C4-2B (cell line): ENCODE data around the gene CENPX.
A peak's percentile ranks its signal among the peaks of the same experiment; 100 is the strongest.

Source experiments
- H3K27ac ChIP-seq: fragments of 450-650 bp; 2 replicates; pipeline ENCODE4 v1.5.1; 2017
- ZFX ChIP-seq: fragments of 450-650 bp; IDR thresholded peaks from 2 replicates; pipeline ENCODE4 v1.6.1; 2017
- TF ChIP-seq, protein P1 (sequence below): fragments of 450-650 bp; conservative IDR thresholded peaks from 2 replicates; pipeline ENCODE4 v1.5.1; 2017; ENCODE audit warnings: mild to moderate bottlenecking

CENPX gene

DNA sequence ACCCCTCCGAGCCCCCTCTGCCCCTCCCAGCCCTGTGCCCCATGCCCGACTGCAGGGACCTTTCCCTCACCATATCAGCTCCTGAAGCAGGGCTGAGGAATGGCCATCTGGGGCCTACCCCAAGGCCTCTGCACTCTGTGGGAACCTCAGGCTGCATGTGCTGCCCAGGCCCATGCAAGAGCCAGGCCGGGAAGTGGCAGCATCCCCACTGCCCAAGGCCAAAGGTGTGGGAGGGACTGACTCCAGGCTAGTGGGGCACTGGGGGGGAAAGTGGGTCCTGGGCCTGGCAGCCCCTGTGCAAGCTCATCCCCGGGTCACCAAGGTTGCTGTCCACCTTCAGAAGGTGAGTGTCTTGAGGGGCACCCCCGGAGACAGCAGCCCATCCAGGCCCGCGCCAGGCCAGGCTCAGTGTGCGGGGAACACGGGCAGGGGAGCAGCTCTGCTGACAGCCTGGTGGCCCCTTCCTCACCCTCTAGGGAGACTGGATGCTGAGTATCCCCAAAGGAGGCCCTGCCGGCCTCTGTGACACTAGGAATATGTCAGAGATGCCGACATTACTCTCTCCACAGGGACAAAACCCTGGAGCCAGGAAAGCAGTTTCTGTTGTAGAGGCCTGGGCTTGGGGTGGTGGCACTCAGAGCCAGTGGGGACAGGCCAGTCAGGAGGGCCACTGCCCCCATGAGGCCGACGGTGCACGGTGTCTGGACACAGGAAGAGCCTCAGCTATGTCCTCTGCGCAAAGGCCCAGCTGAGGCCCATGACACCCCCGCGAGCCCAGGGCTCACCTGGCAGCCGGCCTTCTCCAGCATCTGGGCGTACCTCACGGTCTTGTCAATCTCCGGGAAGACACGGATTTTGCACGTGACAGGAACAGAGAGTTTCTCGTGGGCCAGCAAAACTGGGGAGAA, 39.7 kb upstream of the CENPX start:
- peak overlapping the region; percentile 92 for H3K27ac ChIP-seq
- TF ChIP-seq ZFX, result no peak
- TF ChIP-seq, protein P1, sequence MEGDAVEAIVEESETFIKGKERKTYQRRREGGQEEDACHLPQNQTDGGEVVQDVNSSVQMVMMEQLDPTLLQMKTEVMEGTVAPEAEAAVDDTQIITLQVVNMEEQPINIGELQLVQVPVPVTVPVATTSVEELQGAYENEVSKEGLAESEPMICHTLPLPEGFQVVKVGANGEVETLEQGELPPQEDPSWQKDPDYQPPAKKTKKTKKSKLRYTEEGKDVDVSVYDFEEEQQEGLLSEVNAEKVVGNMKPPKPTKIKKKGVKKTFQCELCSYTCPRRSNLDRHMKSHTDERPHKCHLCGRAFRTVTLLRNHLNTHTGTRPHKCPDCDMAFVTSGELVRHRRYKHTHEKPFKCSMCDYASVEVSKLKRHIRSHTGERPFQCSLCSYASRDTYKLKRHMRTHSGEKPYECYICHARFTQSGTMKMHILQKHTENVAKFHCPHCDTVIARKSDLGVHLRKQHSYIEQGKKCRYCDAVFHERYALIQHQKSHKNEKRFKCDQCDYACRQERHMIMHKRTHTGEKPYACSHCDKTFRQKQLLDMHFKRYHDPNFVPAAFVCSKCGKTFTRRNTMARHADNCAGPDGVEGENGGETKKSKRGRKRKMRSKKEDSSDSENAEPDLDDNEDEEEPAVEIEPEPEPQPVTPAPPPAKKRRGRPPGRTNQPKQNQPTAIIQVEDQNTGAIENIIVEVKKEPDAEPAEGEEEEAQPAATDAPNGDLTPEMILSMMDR, result no peak

DNA sequence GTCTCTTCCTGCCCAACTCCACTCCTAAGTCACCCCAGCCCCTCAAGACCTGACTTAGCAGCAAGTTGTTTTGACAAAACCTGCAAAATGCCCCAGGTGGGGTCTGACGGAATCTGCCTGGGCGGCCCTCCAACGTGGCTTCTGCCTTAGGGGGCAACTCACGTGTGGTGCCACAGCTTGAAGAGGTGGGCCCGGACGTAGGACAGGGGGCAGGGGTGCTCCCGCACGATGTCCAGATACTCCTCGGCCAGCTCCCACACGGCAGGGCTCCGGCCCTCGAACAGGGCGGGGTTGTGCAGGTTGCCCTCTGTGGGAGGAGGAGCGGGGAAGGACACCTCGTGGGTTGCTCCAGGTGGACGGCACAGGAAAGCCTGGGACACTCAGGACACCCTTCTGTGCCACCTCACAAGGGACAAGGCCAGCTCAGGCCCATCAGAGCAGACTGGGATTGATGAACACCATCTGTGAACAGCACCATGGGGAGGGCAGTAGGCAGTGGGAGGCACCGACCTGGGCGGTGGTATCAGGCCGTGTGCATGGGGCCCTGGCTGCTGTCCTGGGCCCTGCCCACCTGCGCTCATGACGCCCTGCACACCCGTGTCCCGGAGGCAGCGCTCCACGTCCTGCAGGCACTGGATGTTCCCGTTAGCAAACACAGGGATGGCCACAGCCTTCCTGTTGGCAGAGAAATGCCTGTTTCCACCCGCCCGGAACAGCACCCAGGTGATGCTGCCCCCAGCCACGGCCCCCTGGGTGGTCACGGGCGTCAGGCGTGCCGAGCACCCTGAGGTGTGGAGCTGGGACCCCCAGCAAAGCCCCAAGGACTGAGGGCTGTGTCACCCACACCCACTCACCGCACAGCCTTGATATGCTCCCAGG, 38.6 kb upstream of the CENPX start:
- no peak for TF ChIP-seq ZFX

DNA sequence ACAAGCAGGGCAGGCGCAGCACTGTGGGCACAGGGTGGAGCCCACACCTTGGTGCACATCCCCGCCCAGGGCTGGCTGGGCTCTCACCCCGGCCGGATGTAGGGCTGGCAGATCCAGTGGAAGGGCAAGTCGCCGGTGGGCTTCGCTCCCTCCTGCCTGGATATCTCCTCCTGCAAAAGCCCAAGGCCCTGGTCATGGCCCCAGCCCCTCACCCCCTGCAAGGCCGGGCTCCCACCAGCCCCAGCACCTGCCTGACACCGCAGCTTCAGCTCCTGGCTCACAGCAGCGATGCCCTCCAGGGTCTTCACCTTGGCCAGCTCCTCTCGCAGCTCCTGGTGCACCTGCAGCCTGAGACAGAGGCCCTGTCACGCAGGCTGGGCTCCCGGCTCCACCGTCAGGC, 37.9 kb upstream of the CENPX start:
- H3K27ac ChIP-seq, result peak overlapping the region; percentile 92; the same call in 1 of the 2 replicates
- TF ChIP-seq, protein P1, result no peak
- no peak for TF ChIP-seq ZFX

More for the DNA sequence above, 38.6 kb upstream of the CENPX start:
- peak overlapping the region; percentile 92; the same call in 1 of the 2 replicates for H3K27ac ChIP-seq

DNA sequence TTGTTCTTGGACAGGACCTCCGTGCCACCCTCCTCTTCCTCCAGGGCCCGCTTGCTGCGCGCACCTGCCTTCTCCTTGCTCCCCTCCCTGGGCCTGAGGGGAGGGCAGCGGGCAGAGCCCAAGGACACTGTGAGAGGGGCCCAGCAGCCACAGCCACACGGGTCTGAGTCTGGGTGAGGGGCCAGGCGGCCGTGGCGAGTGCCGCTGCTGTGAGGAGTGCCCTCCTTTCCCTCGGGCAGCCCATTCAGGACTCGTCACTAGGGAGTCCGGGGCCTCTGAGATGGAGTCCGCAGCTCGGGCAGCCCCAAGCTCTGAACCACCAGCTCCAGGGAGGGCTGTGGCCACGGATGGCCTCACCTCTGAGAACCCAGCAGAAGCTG, 37.3 kb upstream of the CENPX start:
- H3K27ac ChIP-seq, result no peak overlapping the region
- no peak for TF ChIP-seq ZFX
- TF ChIP-seq, protein P1, result no peak

DNA sequence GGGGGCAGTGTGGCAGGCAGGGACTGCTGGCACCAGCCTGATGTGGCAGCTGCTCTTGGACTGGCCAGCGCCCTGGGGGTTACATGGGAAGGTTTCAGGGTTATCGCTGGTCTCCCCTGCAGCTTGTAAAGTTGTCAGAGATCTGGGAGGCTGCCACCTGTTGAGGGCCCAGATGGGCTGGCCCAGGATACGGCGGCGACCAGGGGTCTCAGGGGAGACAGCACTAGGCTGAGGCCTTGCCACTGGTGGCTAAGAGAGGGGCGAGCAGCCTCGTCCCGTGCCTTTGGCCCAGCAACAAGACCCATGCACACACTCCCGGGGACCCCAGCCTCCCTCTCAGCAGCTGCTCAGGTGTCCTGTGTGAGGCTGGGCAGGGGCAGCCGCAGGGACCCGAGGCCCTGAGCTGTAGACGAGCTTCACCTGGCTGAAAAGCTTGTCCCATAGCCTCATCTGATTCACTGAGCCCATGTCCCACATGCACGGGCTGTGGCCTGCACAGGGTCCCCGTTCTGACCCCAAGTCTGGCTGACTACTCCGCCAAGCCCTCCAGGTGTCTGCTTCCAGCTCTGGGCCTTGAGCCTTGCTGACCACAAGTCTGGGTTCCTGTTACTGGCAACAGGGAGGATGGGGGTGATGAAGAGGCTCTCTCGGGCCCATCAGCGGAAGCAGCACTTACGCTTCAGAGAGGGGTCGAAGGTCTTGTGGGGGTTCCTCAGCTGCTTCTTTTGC, 36.8 kb upstream of the CENPX start:
- TF ChIP-seq, protein P1, result no peak
- TF ChIP-seq ZFX, result no peak
- no peak overlapping the region for H3K27ac ChIP-seq

DNA sequence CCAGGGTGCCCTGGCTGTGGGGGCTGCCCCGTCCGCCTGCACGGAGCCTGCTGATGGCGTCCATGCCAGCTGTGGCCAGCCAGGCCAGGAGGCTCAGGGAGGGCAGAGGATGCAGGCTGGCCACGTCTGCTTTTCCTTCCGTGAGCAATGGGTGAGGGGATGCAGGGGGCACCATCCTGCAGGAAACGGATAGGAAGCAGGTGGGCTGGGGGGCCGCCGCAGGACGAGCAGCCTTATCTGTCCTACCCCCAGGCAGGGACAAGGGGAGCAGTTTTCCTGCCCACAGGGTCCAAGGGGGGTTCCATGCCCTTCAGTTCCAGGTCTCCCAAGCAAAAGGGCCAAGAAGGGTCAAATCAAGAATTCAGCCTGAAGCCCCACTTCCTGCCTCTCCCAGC, 36.2 kb upstream of the CENPX start:
- TF ChIP-seq, protein P1, result no peak
- TF ChIP-seq ZFX, result no peak
- H3K27ac ChIP-seq, result no peak overlapping the region

DNA sequence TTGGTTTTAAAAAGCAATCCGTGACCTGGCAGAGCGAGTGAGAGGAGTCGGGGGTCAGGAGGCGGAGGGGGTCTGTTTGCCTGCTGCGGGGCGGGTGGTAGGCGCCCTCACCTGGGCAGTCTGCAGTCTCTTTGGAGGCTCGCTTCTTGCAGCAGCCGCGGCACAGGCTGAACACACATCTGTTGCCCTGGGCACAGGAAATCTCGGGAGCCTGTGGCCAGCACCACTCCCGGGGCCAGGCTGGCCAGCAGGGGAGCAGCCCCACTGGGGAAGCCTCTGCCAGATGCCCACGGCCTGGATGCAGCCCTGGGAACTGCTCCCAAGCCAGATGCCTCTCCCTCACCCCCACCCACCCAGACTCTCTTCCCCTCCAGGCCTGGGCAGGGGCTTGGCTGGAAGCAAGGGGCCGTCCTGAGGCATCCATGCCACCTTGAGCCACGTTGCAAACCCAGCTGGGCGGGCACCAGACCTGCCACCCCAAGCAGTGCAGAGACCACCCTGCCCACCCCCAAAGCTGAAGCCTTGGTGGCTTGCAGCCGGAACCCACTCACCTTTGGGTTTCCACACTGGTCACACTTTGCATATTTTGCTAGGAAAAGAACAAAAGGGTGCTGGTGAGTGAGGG, 35.7 kb upstream of the CENPX start:
- TF ChIP-seq, protein P1, result no peak
- TF ChIP-seq ZFX, result no peak
- no peak overlapping the region for H3K27ac ChIP-seq
